Measurements from ENCODE around the gene TTC28. TPM values are rescaled to one million over a fixed set of nuclear protein-coding genes. Genes with fewer than 3 reads are reported as not detected.

TTC28 gene
- total and polyA plus RNA-seq, 2 donors (not counting 3 experiments of a cell fraction or from before 2014, with no cell fraction given) = 16.5 to 51.1 TPM

DNA sequence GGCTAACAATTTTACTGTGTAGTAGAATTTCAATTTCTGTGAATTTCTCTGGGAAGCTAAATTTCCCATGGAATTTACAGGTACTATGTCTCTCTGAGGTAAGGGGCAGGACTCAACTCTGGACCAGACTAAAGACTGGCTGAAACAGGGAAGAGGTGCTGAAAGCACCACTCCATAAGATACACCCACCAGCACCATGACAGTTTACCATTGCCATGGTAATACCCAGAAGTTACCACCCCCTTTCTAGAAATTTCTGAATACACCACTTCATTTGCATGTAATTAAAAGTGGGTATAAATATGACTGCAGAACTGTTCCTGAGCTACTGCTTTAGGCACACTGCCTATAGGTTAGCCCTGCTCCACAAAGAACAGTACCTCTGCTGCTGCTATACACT, 274.1 kb downstream of the TTC28 start:
- Histone ChIP-seq H3K4me3 (replicated peaks in 1 of 3; ENCODE audit: insufficient read depth in 1 of 3, low read depth in 1 of 3, low read length in 3 of 3) (no peak overlapping the region), H3K4me2 (ENCODE audit: insufficient read depth, low read length) (no peak overlapping the region), H3K36me3 (ENCODE audit: control insufficient read depth in 2 of 2, extremely low read depth in 1 of 2, insufficient read depth in 2 of 2, low read length in 2 of 2) (no peaks in the 10 kb centered on the region), H3K9me3 (replicated peaks; ENCODE audit: control insufficient read depth, insufficient read depth, low read length) (no peaks in the 10 kb centered on the region), H3K9me1 (replicated peaks; ENCODE audit: control insufficient read depth, extremely low read depth, insufficient read depth, low read length) (no peaks in the 10 kb centered on the region), H3K9ac (replicated peaks; ENCODE audit: extremely low read depth, insufficient read depth, low read length) (no peak overlapping the region), H2AFZ (ENCODE audit: low read depth, low read length) (no peak overlapping the region), H4K20me1 (replicated peaks; ENCODE audit: control insufficient read depth, extremely low read depth, insufficient read depth, low read length) (peaks cover 3% of the 10 kb centered on the region), H3K27ac (ENCODE audit: insufficient read depth, low read depth, low read length) (no peak overlapping the region), H3K4me1 (ENCODE audit: control insufficient read depth, extremely low read depth, insufficient read depth, low read length) (peaks cover 5% of the 10 kb centered on the region), H3K79me2 (ENCODE audit: control insufficient read depth, insufficient read depth, low read length) (no peaks in the 10 kb centered on the region), H3K27me3 (ENCODE audit: control insufficient read depth in 2 of 2, insufficient read depth in 2 of 2, low read length in 2 of 2) (no peaks in the 10 kb centered on the region)
- no TSS peak for BruUV-seq (replicated peaks)
- TF ChIP-seq GATA2 (IDR thresholded peaks at IDR 0.05; ENCODE audit: insufficient read depth, insufficient read length, low read depth, low read length) = no peak
- TF ChIP-seq JUN (IDR thresholded peaks at IDR 0.05; ENCODE audit: borderline replicate concordance, insufficient read depth, insufficient read length, low read depth) = no peak
- no peak for TF ChIP-seq POLR2AphosphoS5 (IDR thresholded peaks at IDR 0.05; ENCODE audit: insufficient read depth, low read depth, low read length)
- TF ChIP-seq MYC (IDR thresholded peaks at IDR 0.05; ENCODE audit: low read depth, low read length) = no peak
- TF ChIP-seq, protein P1, sequence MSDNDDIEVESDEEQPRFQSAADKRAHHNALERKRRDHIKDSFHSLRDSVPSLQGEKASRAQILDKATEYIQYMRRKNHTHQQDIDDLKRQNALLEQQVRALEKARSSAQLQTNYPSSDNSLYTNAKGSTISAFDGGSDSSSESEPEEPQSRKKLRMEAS (IDR thresholded peaks at IDR 0.05; ENCODE audit: insufficient read depth, insufficient read length) = no peak
- TF ChIP-seq, protein P2, sequence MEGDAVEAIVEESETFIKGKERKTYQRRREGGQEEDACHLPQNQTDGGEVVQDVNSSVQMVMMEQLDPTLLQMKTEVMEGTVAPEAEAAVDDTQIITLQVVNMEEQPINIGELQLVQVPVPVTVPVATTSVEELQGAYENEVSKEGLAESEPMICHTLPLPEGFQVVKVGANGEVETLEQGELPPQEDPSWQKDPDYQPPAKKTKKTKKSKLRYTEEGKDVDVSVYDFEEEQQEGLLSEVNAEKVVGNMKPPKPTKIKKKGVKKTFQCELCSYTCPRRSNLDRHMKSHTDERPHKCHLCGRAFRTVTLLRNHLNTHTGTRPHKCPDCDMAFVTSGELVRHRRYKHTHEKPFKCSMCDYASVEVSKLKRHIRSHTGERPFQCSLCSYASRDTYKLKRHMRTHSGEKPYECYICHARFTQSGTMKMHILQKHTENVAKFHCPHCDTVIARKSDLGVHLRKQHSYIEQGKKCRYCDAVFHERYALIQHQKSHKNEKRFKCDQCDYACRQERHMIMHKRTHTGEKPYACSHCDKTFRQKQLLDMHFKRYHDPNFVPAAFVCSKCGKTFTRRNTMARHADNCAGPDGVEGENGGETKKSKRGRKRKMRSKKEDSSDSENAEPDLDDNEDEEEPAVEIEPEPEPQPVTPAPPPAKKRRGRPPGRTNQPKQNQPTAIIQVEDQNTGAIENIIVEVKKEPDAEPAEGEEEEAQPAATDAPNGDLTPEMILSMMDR (IDR thresholded peaks at IDR 0.05; ENCODE audit: extremely low read depth in 1 of 2, insufficient read depth in 1 of 2, low read depth in 1 of 2, low read length in 2 of 2) = no peak
- TF ChIP-seq POLR2A (IDR thresholded peaks at IDR 0.05; ENCODE audit: low read depth, low read length) = no peak
- no peak for TF ChIP-seq FOS (IDR thresholded peaks at IDR 0.05; ENCODE audit: borderline replicate concordance, insufficient read depth, low read length)
- TF ChIP-seq EZH2 (IDR thresholded peaks at IDR 0.05; ENCODE audit: borderline replicate concordance, low read depth, low read length, severe bottlenecking) = no peak
- DNase-seq (ENCODE audit: low read depth, low spot score) (no peak), FAIRE-seq (no peak)
- ChIA-PET POLR2A (no interaction called here), CTCF (no interaction called here)
- dilution Hi-C loops (cut with MboI; ENCODE audit: extremely low pct_ligation_motif_present, low sequenced_read_pairs) (no loop called here), intact Hi-C loops (cut with micrococcal nuclease) (no loop called here)

Measured in endothelial cell of umbilical vein (primary cell).